WERI-Rb-1 (cell line): Measurements from ENCODE around the gene REPS2.

ENCODE experiments used
- DNase-seq: peaks from one replicate; pipeline ENCODE4 v3.0.0-alpha.2; 2020
- H3K27ac ChIP-seq: fragments of 250-450 bp; sonication (Bioruptor Pico); 2 replicates; pipeline ENCODE4 v1.5.1; 2020; ENCODE audit warnings: mild to moderate bottlenecking, moderate library complexity
- H3K27me3 ChIP-seq: fragments of 250-450 bp; sonication (Bioruptor Pico); 2 replicates; pipeline ENCODE4 v1.5.1; 2021; ENCODE audit warnings: mild to moderate bottlenecking, low read depth, moderate library complexity; ENCODE audit not compliant: insufficient read depth, severe bottlenecking
- H3K36me3 ChIP-seq: fragments of 250-450 bp; sonication (Bioruptor Pico); 2 replicates; pipeline ENCODE4 v1.5.1; 2020; ENCODE audit warnings: mild to moderate bottlenecking, moderate library complexity
- H3K4me3 ChIP-seq: 2 replicates; pipeline ENCODE4 v1.5.1; 2011; ENCODE audit warnings: low read depth, mild to moderate bottlenecking, control low read depth, low read length
- H3K9me3 ChIP-seq: fragments of 250-450 bp; sonication (Bioruptor Pico); 2 replicates; pipeline ENCODE4 v1.5.1; 2021; ENCODE audit warnings: mild to moderate bottlenecking, moderate library complexity; ENCODE audit not compliant: severe bottlenecking
- CTCF ChIP-seq: IDR thresholded peaks from 2 replicates; pipeline ENCODE4 v1.5.1; 2011; ENCODE audit warnings: low read depth, mild to moderate bottlenecking, control low read depth, inconsistent platforms, low read length

The REPS2 gene

GRCh38 chrX:16916561-16916960 lies 29.9 kb upstream of the REPS2 start:
- Histone ChIP-seq H3K9me3 (no peaks in the 10 kb centered on the region), H3K27ac (no peak overlapping the region), H3K27me3 (peaks cover 6% of the 10 kb centered on the region), H3K36me3 (no peaks in the 10 kb centered on the region), H3K4me3 (no peak overlapping the region)
- no peak for TF ChIP-seq CTCF
- DNase-seq, result no peak

GRCh38 chrX:16917120-16917519 lies 29.3 kb upstream of the REPS2 start:
- no peak overlapping the region for H3K27ac ChIP-seq
- no peak for TF ChIP-seq CTCF
- no peaks in the 10 kb centered on the region for H3K36me3 ChIP-seq
- no peak for DNase-seq
- H3K27me3 ChIP-seq, result peaks cover 6% of the 10 kb centered on the region
- H3K9me3 ChIP-seq, result no peaks in the 10 kb centered on the region
- no peak overlapping the region for H3K4me3 ChIP-seq

- Histone ChIP-seq H3K27ac (no peak overlapping the region), H3K27me3 (peaks cover 3% of the 10 kb centered on the region), H3K9me3 (no peaks in the 10 kb centered on the region), H3K36me3 (no peaks in the 10 kb centered on the region), H3K4me3 (no peak overlapping the region)
- no peak for DNase-seq
- TF ChIP-seq CTCF, result no peak
These were observed 27.5 kb upstream of the REPS2 start for GRCh38 chrX:16918979-16919378.

GRCh38 chrX:16920075-16920474 lies 26.4 kb upstream of the REPS2 start:
- Histone ChIP-seq H3K27me3 (no peaks in the 10 kb centered on the region), H3K36me3 (no peaks in the 10 kb centered on the region), H3K4me3 (no peak overlapping the region), H3K9me3 (no peaks in the 10 kb centered on the region), H3K27ac (no peak overlapping the region)
- DNase-seq, result no peak
- TF ChIP-seq CTCF, result no peak

GRCh38 chrX:16923157-16923556 lies 23.3 kb upstream of the REPS2 start:
- no peak for TF ChIP-seq CTCF
- Histone ChIP-seq H3K9me3 (no peaks in the 10 kb centered on the region), H3K27ac (no peak overlapping the region), H3K4me3 (no peak overlapping the region), H3K36me3 (no peaks in the 10 kb centered on the region), H3K27me3 (peaks cover 2% of the 10 kb centered on the region)
- no peak for DNase-seq

- DNase-seq, result no peak
- H3K27me3 ChIP-seq, result peaks cover 2% of the 10 kb centered on the region
- no peak for TF ChIP-seq CTCF
- no peaks in the 10 kb centered on the region for H3K9me3 ChIP-seq
- H3K4me3 ChIP-seq, result no peak overlapping the region
- no peak overlapping the region for H3K27ac ChIP-seq
- no peaks in the 10 kb centered on the region for H3K36me3 ChIP-seq
These were observed 21.6 kb upstream of the REPS2 start for GRCh38 chrX:16924631-16925480.
